MM.1S (cell line): ENCODE data around the gene PAH.

Experiments used
- EZH2 ChIP-seq: fragments of 300-600 bp; sonication (generic); optimal IDR thresholded peaks from 2 replicates; pipeline ENCODE3; 2017; ENCODE audit warnings: low read depth, mild to moderate bottlenecking, antibody characterized with exemption, low read length, mixed read lengths
- EZH2phosphoT487 ChIP-seq: fragments of 300-600 bp; sonication (generic); IDR thresholded peaks from 2 replicates; pipeline ENCODE4 v1.6.1; 2018; ENCODE audit warnings: antibody characterized with exemption, low read length
- TF ChIP-seq, protein P1 (sequence below): fragments of 300-600 bp; sonication (generic); IDR thresholded peaks from 2 replicates; pipeline ENCODE4 v1.5.1; 2016; ENCODE audit warnings: antibody characterized with exemption, low read length, mixed read lengths

DNA sequence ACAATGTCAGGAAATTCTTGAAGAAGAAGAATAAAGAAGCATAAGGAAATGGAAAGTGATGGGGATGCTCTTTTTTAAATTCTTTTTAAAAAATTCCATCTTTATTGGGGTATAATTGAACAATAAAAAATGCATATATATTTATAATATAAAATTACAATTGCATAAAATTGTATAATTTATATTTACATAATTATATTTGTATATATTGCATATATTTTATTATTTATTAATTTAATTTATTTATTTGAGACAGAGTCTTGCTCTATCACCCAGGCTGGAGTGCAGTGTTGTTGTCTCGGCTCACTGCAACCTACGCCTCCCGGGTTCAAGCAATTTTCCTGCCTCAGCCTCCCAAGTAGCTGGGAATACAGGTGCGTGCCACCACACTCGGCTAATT lies 36.3 kb downstream of the PAH start:
- TF ChIP-seq, protein P1, sequence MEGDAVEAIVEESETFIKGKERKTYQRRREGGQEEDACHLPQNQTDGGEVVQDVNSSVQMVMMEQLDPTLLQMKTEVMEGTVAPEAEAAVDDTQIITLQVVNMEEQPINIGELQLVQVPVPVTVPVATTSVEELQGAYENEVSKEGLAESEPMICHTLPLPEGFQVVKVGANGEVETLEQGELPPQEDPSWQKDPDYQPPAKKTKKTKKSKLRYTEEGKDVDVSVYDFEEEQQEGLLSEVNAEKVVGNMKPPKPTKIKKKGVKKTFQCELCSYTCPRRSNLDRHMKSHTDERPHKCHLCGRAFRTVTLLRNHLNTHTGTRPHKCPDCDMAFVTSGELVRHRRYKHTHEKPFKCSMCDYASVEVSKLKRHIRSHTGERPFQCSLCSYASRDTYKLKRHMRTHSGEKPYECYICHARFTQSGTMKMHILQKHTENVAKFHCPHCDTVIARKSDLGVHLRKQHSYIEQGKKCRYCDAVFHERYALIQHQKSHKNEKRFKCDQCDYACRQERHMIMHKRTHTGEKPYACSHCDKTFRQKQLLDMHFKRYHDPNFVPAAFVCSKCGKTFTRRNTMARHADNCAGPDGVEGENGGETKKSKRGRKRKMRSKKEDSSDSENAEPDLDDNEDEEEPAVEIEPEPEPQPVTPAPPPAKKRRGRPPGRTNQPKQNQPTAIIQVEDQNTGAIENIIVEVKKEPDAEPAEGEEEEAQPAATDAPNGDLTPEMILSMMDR = no peak
- TF ChIP-seq EZH2 (no peak), EZH2phosphoT487 (no peak)
